WTC11 (cell line): Measurements from ENCODE around the gene LYPD6B. TPM values are rescaled to one million over a fixed set of nuclear protein-coding genes. Genes with fewer than 3 reads are reported as not detected.

Experiments used
- ATAC-seq: fragments of 200-7000 bp; cut with Tn5 transposase; 2 replicates; pipeline ENCODE4 v1.10.0; 2021; ENCODE audit warnings: mild to moderate bottlenecking, moderate library complexity
- CTCF ChIA-PET: fragments of 300-600 bp; sonication (Branson Sonifier 250); formaldehyde crosslinking; loops from one replicate; lab custom pipeline; 2021; ENCODE audit warnings: antibody characterized with exemption; lab: Charles Lee
- POLR2A ChIA-PET: fragments of 350-600 bp; sonication (Branson Sonifier 250); formaldehyde crosslinking; loops from one replicate; lab custom pipeline; 2021; ENCODE audit warnings: antibody characterized with exemption; lab: Charles Lee
- DNase-seq: peaks from one replicate; pipeline ENCODE4 v3.0.0; 2021; ENCODE audit warnings: low spot score
- H3K27ac Mint-ChIP-seq: 2 replicates; pipeline ENCODE4 v1.8.0; 2021; ENCODE audit warnings: mixed read lengths
- H3K27me3 Mint-ChIP-seq: 2 replicates; pipeline ENCODE4 v1.8.0; 2021; ENCODE audit warnings: low read depth, mild to moderate bottlenecking, moderate library complexity, mixed read lengths
- H3K36me3 Mint-ChIP-seq: 2 replicates; pipeline ENCODE4 v1.8.0; 2021; ENCODE audit warnings: mixed read lengths
- H3K4me1 Mint-ChIP-seq: 2 replicates; pipeline ENCODE4 v1.8.0; 2022; ENCODE audit warnings: mixed read lengths
- H3K4me3 Mint-ChIP-seq: 2 replicates; pipeline ENCODE4 v1.8.0; 2021; ENCODE audit warnings: mild to moderate bottlenecking, moderate library complexity, mixed read lengths
- H3K9me3 Mint-ChIP-seq: 2 replicates; pipeline ENCODE4 v1.8.0; 2021; ENCODE audit warnings: mixed read lengths
- CREM ChIP-seq: sonication (generic); formaldehyde crosslinking; IDR thresholded peaks from 2 replicates; pipeline ENCODE4 v1.8.1; 2022; ENCODE audit warnings: mild to moderate bottlenecking, missing genetic modification reagents, moderate library complexity
- HMGA2 ChIP-seq: fragments of 250-450 bp; sonication (Bioruptor Pico); IDR thresholded peaks from 2 replicates; pipeline ENCODE4 v1.4.0; 2021; ENCODE audit warnings: mild to moderate bottlenecking, moderate library complexity
- IRF2 ChIP-seq: sonication (generic); formaldehyde crosslinking; IDR thresholded peaks from 2 replicates; pipeline ENCODE4 v1.8.0; 2022; ENCODE audit warnings: low read depth, missing genetic modification reagents, borderline replicate concordance
- MXD4 ChIP-seq: fragments of 250-450 bp; sonication (Bioruptor Pico); IDR thresholded peaks from 2 replicates; pipeline ENCODE4 v1.8.0; 2021; ENCODE audit warnings: mild to moderate bottlenecking, moderate library complexity, borderline replicate concordance
- MYBL2 ChIP-seq: sonication (generic); formaldehyde crosslinking; IDR thresholded peaks from 2 replicates; pipeline ENCODE4 v1.8.1; 2023; ENCODE audit warnings: mild to moderate bottlenecking, moderate library complexity, missing genetic modification reagents
- NR3C1 ChIP-seq: sonication (generic); formaldehyde crosslinking; conservative IDR thresholded peaks from 2 replicates; pipeline ENCODE4 v1.8.1; 2023; ENCODE audit warnings: low read depth, mild to moderate bottlenecking, missing genetic modification reagents
- RELA ChIP-seq: sonication (generic); formaldehyde crosslinking; IDR thresholded peaks from 2 replicates; pipeline ENCODE4 v1.8.1; 2022; ENCODE audit warnings: missing genetic modification reagents, mild to moderate bottlenecking, borderline replicate concordance
- SOX15 ChIP-seq: fragments of 250-450 bp; sonication (Bioruptor Pico); IDR thresholded peaks from 2 replicates; pipeline ENCODE4 v1.9.0; 2021; ENCODE audit warnings: mild to moderate bottlenecking
- TCF7 ChIP-seq: sonication (generic); formaldehyde crosslinking; IDR thresholded peaks from 2 replicates; pipeline ENCODE4 v1.8.0; 2022; ENCODE audit warnings: mild to moderate bottlenecking, low read depth, missing genetic modification reagents, moderate library complexity
- TEAD4 ChIP-seq: sonication (generic); formaldehyde crosslinking; IDR thresholded peaks from 2 replicates; pipeline ENCODE4 v1.8.0; 2022; ENCODE audit warnings: mild to moderate bottlenecking, missing genetic modification reagents
- USF2 ChIP-seq: sonication (generic); formaldehyde crosslinking; IDR thresholded peaks from 2 replicates; pipeline ENCODE4 v1.8.1; 2023; ENCODE audit warnings: mild to moderate bottlenecking, missing genetic modification reagents, moderate library complexity
- ZMAT4 ChIP-seq: fragments of 250-450 bp; sonication (Bioruptor Pico); IDR thresholded peaks from 2 replicates; pipeline ENCODE4 v1.9.0; 2021; ENCODE audit warnings: mild to moderate bottlenecking
- ZNF396 ChIP-seq: fragments of 250-450 bp; sonication (Bioruptor Pico); IDR thresholded peaks from 2 replicates; pipeline ENCODE4 v1.8.0; 2021; ENCODE audit warnings: mild to moderate bottlenecking, moderate library complexity, borderline replicate concordance
- ZNF425 ChIP-seq: fragments of 250-450 bp; sonication (Bioruptor Pico); conservative IDR thresholded peaks from 2 replicates; pipeline ENCODE4 v1.9.0; 2021; ENCODE audit warnings: mild to moderate bottlenecking
- total RNA-seq: library from RNA; stranded (reverse); gene quantifications from 3 replicates; pipeline ENCODE4 v1.2.3, GENCODE V29; 2021
- TF ChIP-seq, protein P1 (sequence below): sonication (generic); formaldehyde crosslinking; IDR thresholded peaks from 2 replicates; pipeline ENCODE4 v1.8.1; 2022; ENCODE audit warnings: low read depth, missing genetic modification reagents, borderline replicate concordance
- TF ChIP-seq, protein P2 (sequence below): fragments of 250-450 bp; sonication (Bioruptor Pico); IDR thresholded peaks from 2 replicates; pipeline ENCODE4 v1.8.0; 2021; ENCODE audit warnings: mild to moderate bottlenecking
- TF ChIP-seq, protein P3 (sequence below): sonication (generic); formaldehyde crosslinking; IDR thresholded peaks from 2 replicates; pipeline ENCODE4 v1.8.1; 2022; ENCODE audit warnings: missing genetic modification reagents, borderline replicate concordance
- TF ChIP-seq, protein P4 (sequence below): sonication (generic); formaldehyde crosslinking; IDR thresholded peaks from 2 replicates; pipeline ENCODE4 v1.8.0; 2022; ENCODE audit warnings: missing genetic modification reagents
- TF ChIP-seq, protein P5 (sequence below): sonication (generic); formaldehyde crosslinking; IDR thresholded peaks from 2 replicates; pipeline ENCODE4 v1.8.1; 2022; ENCODE audit warnings: mild to moderate bottlenecking, moderate library complexity, missing genetic modification reagents

Gene LYPD6B
- total RNA-seq, 1 experiment from 2014 or later: 1.6 TPM

- Mint-ChIP-seq H3K36me3 (no peaks in the 10 kb centered on the region), H3K4me1 (no peaks in the 10 kb centered on the region), H3K9me3 (peaks cover 13% of the 10 kb centered on the region), H3K4me3 (no peak overlapping the region), H3K27ac (no peak overlapping the region), H3K27me3 (no peaks in the 10 kb centered on the region)
- CTCF ChIA-PET: no interaction called here
- POLR2A ChIA-PET: interaction anchor here (0.6 kb wide), 1 partner anchor 102 kb away, joined by 8 read pairs; no protein-coding TSS in a partner anchor
- DNase-seq: no peak
- TF ChIP-seq, protein P1, sequence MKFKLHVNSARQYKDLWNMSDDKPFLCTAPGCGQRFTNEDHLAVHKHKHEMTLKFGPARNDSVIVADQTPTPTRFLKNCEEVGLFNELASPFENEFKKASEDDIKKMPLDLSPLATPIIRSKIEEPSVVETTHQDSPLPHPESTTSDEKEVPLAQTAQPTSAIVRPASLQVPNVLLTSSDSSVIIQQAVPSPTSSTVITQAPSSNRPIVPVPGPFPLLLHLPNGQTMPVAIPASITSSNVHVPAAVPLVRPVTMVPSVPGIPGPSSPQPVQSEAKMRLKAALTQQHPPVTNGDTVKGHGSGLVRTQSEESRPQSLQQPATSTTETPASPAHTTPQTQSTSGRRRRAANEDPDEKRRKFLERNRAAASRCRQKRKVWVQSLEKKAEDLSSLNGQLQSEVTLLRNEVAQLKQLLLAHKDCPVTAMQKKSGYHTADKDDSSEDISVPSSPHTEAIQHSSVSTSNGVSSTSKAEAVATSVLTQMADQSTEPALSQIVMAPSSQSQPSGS (CRISPR knock-in tag): no peak
- TF ChIP-seq ZNF396 (CRISPR knock-in tag): no peak
- ATAC-seq: no peak
Observed at GRCh38 chr2:149173220-149173619, 134.7 kb downstream of the LYPD6B start.

GRCh38 chr2:149175956-149176355, 137.5 kb downstream of the LYPD6B start:
- ChIA-PET POLR2A (no interaction called here), CTCF (no interaction called here)
- TF ChIP-seq RELA (CRISPR knock-in tag) (no peak), USF2 (CRISPR knock-in tag) (no peak), TCF7 (CRISPR knock-in tag) (no peak), HMGA2 (no peak), SOX15 (no peak), TEAD4 (CRISPR knock-in tag) (no peak), ZNF396 (CRISPR knock-in tag) (no peak), MXD4 (no peak), CREM (CRISPR knock-in tag) (no peak), IRF2 (CRISPR knock-in tag) (no peak), ZNF425 (CRISPR knock-in tag) (no peak), NR3C1 (CRISPR knock-in tag) (no peak), ZMAT4 (no peak), MYBL2 (CRISPR knock-in tag) (no peak)
- TF ChIP-seq, protein P2, sequence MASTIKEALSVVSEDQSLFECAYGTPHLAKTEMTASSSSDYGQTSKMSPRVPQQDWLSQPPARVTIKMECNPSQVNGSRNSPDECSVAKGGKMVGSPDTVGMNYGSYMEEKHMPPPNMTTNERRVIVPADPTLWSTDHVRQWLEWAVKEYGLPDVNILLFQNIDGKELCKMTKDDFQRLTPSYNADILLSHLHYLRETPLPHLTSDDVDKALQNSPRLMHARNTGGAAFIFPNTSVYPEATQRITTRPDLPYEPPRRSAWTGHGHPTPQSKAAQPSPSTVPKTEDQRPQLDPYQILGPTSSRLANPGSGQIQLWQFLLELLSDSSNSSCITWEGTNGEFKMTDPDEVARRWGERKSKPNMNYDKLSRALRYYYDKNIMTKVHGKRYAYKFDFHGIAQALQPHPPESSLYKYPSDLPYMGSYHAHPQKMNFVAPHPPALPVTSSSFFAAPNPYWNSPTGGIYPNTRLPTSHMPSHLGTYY (CRISPR knock-in tag): no peak
- TF ChIP-seq, protein P3, sequence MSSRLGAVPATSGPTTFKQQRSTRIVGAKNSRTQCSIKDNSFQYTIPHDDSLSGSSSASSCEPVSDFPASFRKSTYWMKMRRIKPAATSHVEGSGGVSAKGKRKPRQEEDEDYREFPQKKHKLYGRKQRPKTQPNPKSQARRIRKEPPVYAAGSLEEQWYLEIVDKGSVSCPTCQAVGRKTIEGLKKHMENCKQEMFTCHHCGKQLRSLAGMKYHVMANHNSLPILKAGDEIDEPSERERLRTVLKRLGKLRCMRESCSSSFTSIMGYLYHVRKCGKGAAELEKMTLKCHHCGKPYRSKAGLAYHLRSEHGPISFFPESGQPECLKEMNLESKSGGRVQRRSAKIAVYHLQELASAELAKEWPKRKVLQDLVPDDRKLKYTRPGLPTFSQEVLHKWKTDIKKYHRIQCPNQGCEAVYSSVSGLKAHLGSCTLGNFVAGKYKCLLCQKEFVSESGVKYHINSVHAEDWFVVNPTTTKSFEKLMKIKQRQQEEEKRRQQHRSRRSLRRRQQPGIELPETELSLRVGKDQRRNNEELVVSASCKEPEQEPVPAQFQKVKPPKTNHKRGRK (CRISPR knock-in tag): no peak
- TF ChIP-seq, protein P1 (CRISPR knock-in tag): no peak
- TF ChIP-seq, protein P4, sequence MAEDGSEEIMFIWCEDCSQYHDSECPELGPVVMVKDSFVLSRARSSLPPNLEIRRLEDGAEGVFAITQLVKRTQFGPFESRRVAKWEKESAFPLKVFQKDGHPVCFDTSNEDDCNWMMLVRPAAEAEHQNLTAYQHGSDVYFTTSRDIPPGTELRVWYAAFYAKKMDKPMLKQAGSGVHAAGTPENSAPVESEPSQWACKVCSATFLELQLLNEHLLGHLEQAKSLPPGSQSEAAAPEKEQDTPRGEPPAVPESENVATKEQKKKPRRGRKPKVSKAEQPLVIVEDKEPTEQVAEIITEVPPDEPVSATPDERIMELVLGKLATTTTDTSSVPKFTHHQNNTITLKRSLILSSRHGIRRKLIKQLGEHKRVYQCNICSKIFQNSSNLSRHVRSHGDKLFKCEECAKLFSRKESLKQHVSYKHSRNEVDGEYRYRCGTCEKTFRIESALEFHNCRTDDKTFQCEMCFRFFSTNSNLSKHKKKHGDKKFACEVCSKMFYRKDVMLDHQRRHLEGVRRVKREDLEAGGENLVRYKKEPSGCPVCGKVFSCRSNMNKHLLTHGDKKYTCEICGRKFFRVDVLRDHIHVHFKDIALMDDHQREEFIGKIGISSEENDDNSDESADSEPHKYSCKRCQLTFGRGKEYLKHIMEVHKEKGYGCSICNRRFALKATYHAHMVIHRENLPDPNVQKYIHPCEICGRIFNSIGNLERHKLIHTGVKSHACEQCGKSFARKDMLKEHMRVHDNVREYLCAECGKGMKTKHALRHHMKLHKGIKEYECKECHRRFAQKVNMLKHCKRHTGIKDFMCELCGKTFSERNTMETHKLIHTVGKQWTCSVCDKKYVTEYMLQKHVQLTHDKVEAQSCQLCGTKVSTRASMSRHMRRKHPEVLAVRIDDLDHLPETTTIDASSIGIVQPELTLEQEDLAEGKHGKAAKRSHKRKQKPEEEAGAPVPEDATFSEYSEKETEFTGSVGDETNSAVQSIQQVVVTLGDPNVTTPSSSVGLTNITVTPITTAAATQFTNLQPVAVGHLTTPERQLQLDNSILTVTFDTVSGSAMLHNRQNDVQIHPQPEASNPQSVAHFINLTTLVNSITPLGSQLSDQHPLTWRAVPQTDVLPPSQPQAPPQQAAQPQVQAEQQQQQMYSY: no peak
- TF ChIP-seq, protein P5, sequence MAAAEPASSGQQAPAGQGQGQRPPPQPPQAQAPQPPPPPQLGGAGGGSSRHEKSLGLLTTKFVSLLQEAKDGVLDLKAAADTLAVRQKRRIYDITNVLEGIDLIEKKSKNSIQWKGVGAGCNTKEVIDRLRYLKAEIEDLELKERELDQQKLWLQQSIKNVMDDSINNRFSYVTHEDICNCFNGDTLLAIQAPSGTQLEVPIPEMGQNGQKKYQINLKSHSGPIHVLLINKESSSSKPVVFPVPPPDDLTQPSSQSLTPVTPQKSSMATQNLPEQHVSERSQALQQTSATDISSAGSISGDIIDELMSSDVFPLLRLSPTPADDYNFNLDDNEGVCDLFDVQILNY (CRISPR knock-in tag): no peak
- ATAC-seq (no peak), DNase-seq (no peak)
- H3K36me3 Mint-ChIP-seq: no peaks in the 10 kb centered on the region
- H3K27me3 Mint-ChIP-seq: no peaks in the 10 kb centered on the region
- 0 out of 2 replicates have a peak, but pooled peaks cover 5% of the 10 kb centered on the region for H3K4me1 Mint-ChIP-seq
- no peak overlapping the region for H3K27ac Mint-ChIP-seq
- H3K4me3 Mint-ChIP-seq: no peak overlapping the region
- peaks cover 13% of the 10 kb centered on the region for H3K9me3 Mint-ChIP-seq
